Upper lobe of right lung (tissue), 1 donor: ENCODE measurements around the gene TBC1D20. TPM values are rescaled to one million over a fixed set of nuclear protein-coding genes. Genes with fewer than 3 reads are reported as not detected.
A peak's percentile ranks its signal among the peaks of the same experiment; 100 is the strongest.
"Not testable (repeated sequence)": the region's sequence is repeated elsewhere in the genome, so short reads cannot be mapped to it uniquely, and the experiment has no call there.

Source experiments
- ATAC-seq: fragments of 200-7000 bp; cut with Tn5 transposase; one replicate; pipeline ENCODE4 v1.9.1; 2020; ENCODE audit warnings: mild to moderate bottlenecking, moderate library complexity
- DNase-seq: peaks from one replicate; pipeline ENCODE4 v3.0.0-alpha.2; 2020
- H3K27ac ChIP-seq: fragments of 200-600 bp; one replicate; pipeline ENCODE4 v1.8.0; 2022
- H3K27me3 ChIP-seq: fragments of 200-600 bp; one replicate; pipeline ENCODE4 v1.8.0; 2022; ENCODE audit warnings: mild to moderate bottlenecking
- H3K36me3 ChIP-seq: fragments of 200-600 bp; one replicate; pipeline ENCODE4 v1.8.0; 2022
- H3K4me1 ChIP-seq: fragments of 200-600 bp; one replicate; pipeline ENCODE4 v1.8.0; 2022
- H3K4me3 ChIP-seq: fragments of 200-600 bp; one replicate; pipeline ENCODE4 v1.8.0; 2022; ENCODE audit warnings: mild to moderate bottlenecking
- H3K9me3 ChIP-seq: fragments of 200-600 bp; one replicate; pipeline ENCODE4 v1.8.0; 2022
- CTCF ChIP-seq: fragments of 200-600 bp; IDR thresholded peaks from one replicate; pipeline ENCODE4 v1.8.0; 2022; ENCODE audit warnings: antibody characterized with exemption
- intact Hi-C: fragments of 100-400 bp; cut with DNase I; formaldehyde crosslinking; loops from one replicate; pipeline ENCODE4 v1.11.0; 2022
- total RNA-seq: library from RNA; stranded (reverse); fragmentation: NEBNext Ultra II Directional; extraction: Animal tissue kit (Norgen Biotek cat#: 25700); gene quantifications from one replicate; pipeline ENCODE4 v1.2.1, GENCODE V29; 2021
- donor health status: DM: no; HTN: yes; CAD: no; lungs with severe emphysema.

TBC1D20 gene
- total RNA-seq, 1 donor from 2014 or later: 38.4 TPM

- DNase-seq (no peak), ATAC-seq (no peak)
- H3K27me3 ChIP-seq: no peaks in the 10 kb centered on the region
- no peak overlapping the region for H3K4me3 ChIP-seq
- H3K27ac ChIP-seq: no peak overlapping the region
- intact Hi-C loops: no loop called here
- no peak for TF ChIP-seq CTCF
- H3K4me1 ChIP-seq: no peaks in the 10 kb centered on the region
- no peaks in the 10 kb centered on the region for H3K9me3 ChIP-seq
- H3K36me3 ChIP-seq: peaks cover 58% of the 10 kb centered on the region
Measured at GRCh38 chr20:396619-397431, 65.5 kb downstream of the TBC1D20 start.

- ATAC-seq (no peak), DNase-seq (no peak)
- Histone ChIP-seq H3K27me3 (no peaks in the 10 kb centered on the region), H3K27ac (no peak overlapping the region), H3K4me1 (no peaks in the 10 kb centered on the region), H3K4me3 (no peak overlapping the region), H3K9me3 (no peaks in the 10 kb centered on the region), H3K36me3 (peaks cover 64% of the 10 kb centered on the region)
- TF ChIP-seq CTCF: no peak
- intact Hi-C loops: no loop called here
Measured at GRCh38 chr20:396252-396618, 66.1 kb downstream of the TBC1D20 start.

- H3K4me1 ChIP-seq, H3K27me3 ChIP-seq, H3K27ac ChIP-seq, H3K9me3 ChIP-seq, intact Hi-C loops, DNase-seq, ATAC-seq, H3K4me3 ChIP-seq: not testable (repeated sequence)
- peaks cover 90% of the 10 kb centered on the region for H3K36me3 ChIP-seq
Measured at GRCh38 chr20:393296-393695, 69.0 kb downstream of the TBC1D20 start.

- intact Hi-C loops: no loop called here
- DNase-seq (no peak), ATAC-seq (peak; percentile 26)
- Histone ChIP-seq H3K9me3 (no peaks in the 10 kb centered on the region), H3K27ac (no peak overlapping the region), H3K27me3 (no peaks in the 10 kb centered on the region), H3K4me3 (no peak overlapping the region), H3K36me3 (peaks cover 84% of the 10 kb centered on the region), H3K4me1 (no peaks in the 10 kb centered on the region)
- no peak for TF ChIP-seq CTCF
Measured at GRCh38 chr20:391041-391711, 71.2 kb downstream of the TBC1D20 start.

- no peak for ATAC-seq
- no peak for TF ChIP-seq CTCF
- DNase-seq: no peak
- Histone ChIP-seq H3K36me3 (peaks cover 65% of the 10 kb centered on the region), H3K4me1 (no peaks in the 10 kb centered on the region), H3K27ac (no peak overlapping the region), H3K27me3 (no peaks in the 10 kb centered on the region), H3K4me3 (no peak overlapping the region), H3K9me3 (no peaks in the 10 kb centered on the region)
- intact Hi-C loops: no loop called here
Measured at GRCh38 chr20:389220-389619, 73.1 kb downstream of the TBC1D20 start.
